Body of pancreas (tissue), 4 donors: Measurements from ENCODE around the gene GREB1. TPM values are rescaled to one million over a fixed set of nuclear protein-coding genes. Genes with fewer than 3 reads are reported as not detected.

ENCODE experiments used
- ATAC-seq: fragments of 150-250 bp; one replicate; pipeline ENCODE4 v1.9.1; 2016
- DNase-seq, 4 donors: peaks; one replicate each; pipeline ENCODE4 v3.0.0-alpha.2; 2019
- H3K27ac ChIP-seq, 4 donors: fragments of 200-600 bp; sonication (generic); 1 replicate in 3 of 4; 2 replicates in 1 of 4; pipeline versions ENCODE4 v1.5.1 to v1.6.1; 2016 to 2019; ENCODE audit warnings: mild to moderate bottlenecking in 1 of 4, mixed read lengths in 1 of 4, moderate library complexity in 1 of 4
- H3K27me3 ChIP-seq, 2 donors: fragments of 200-600 bp; sonication (generic); one replicate each; pipeline ENCODE4 v1.6.0; 2016; ENCODE audit warnings: mild to moderate bottlenecking in 1 of 2
- H3K36me3 ChIP-seq, 2 donors: fragments of 200-600 bp; sonication (generic); replicated peaks in 1 of 2; 2 replicates each; pipeline ENCODE4 v1.5.1; 2016; ENCODE audit warnings: low read depth in 2 of 2; ENCODE audit not compliant: insufficient read depth in 1 of 2
- H3K4me1 ChIP-seq: fragments of 200-600 bp; sonication (generic); one replicate; pipeline ENCODE4 v1.6.0; 2016
- H3K4me3 ChIP-seq, 2 donors: fragments of 200-600 bp; sonication (generic); 1 replicate in 1 of 2; 2 replicates in 1 of 2; pipeline ENCODE4 v1.5.1; 2016 to 2019
- H3K9me3 ChIP-seq, 3 donors: fragments of 200-600 bp; sonication (generic); 1 replicate in 2 of 3; 2 replicates in 1 of 3; pipeline ENCODE4 v1.5.1; 2016
- CTCF ChIP-seq, 7 experiments: fragments of 450-650 bp in 4 of 7; fragments of 200-600 bp in 3 of 7; sonication (generic) in 3 of 7; IDR thresholded peaks; one replicate each; pipeline ENCODE4 v1.5.1; 2016 to 2019; ENCODE audit warnings: antibody characterized with exemption in 7 of 7
- POLR2A ChIP-seq, 3 donors: fragments of 450-650 bp; IDR thresholded peaks; one replicate each; pipeline ENCODE4 v1.6.1; 2016; ENCODE audit warnings: antibody characterized with exemption in 3 of 3, mild to moderate bottlenecking in 2 of 3
- WGBS, 2 donors: methylation state at CpG; one replicate each; pipeline ENCODE4 v1.1.5; 2017; 5-methylcytosine and 5-hydroxymethylcytosine counted together
- intact Hi-C: fragments of 100-400 bp; cut with DNase I; formaldehyde crosslinking; loops from one replicate; pipeline ENCODE4 v1.15.1; 2023
- total RNA-seq, 2 donors: library from RNA; depleted of rRNA; stranded (reverse); fragments of >200 nt; gene quantifications; one replicate each; pipeline ENCODE4 v1.1.0, GENCODE V29; 2016

GREB1 gene
- total RNA-seq, 2 donors from 2014 or later = 10.4 to 19.8 TPM

- WGBS, 2 donors = 77 to 87% methylated on average over 11 of the region's 11 CpGs
- intact Hi-C loops = loop anchor here (10.0 kb wide), 1 partner anchor 48 kb away; no protein-coding TSS in a partner anchor
- Histone ChIP-seq H3K27ac (no peak overlapping the region), H3K4me3 (no peak overlapping the region), H3K27me3 (no peaks in the 10 kb centered on the region), H3K9me3 (no peaks in the 10 kb centered on the region), H3K4me1 (peaks cover 53% of the 10 kb centered on the region), H3K36me3 (no peaks in the 10 kb centered on the region)
- ATAC-seq (no peak), DNase-seq (no peak)
- no peak for TF ChIP-seq POLR2A (IDR thresholded peaks at IDR 0.05)
Observed at GRCh38 chr2:11542275-11542819, 8.5 kb downstream of the GREB1 start.

- 89 to 93% methylated on average over 10 to 11 of the region's 11 CpGs for WGBS, 2 donors
- no peaks in the 10 kb centered on the region for H3K36me3 ChIP-seq
- H3K9me3 ChIP-seq = no peaks in the 10 kb centered on the region
- no peaks in the 10 kb centered on the region for H3K27me3 ChIP-seq
- intact Hi-C loops = loop anchor here (10.0 kb wide), 1 partner anchor 49 kb away; no protein-coding TSS in a partner anchor
- peaks cover 47% of the 10 kb centered on the region for H3K4me1 ChIP-seq
- TF ChIP-seq POLR2A (IDR thresholded peaks at IDR 0.05) (no peak), CTCF (IDR thresholded peaks at IDR 0.05) (no peak)
- no peak for DNase-seq
- no peak for ATAC-seq
- H3K27ac ChIP-seq = no peak overlapping the region
- H3K4me3 ChIP-seq = no peak overlapping the region
Observed at GRCh38 chr2:11543337-11544216, 9.7 kb downstream of the GREB1 start.

- 79 to 83% methylated on average over 6 of the region's 6 CpGs for WGBS, 2 donors
- DNase-seq (no peak), ATAC-seq (no peak)
- no peak for TF ChIP-seq POLR2A (IDR thresholded peaks at IDR 0.05)
- TF ChIP-seq CTCF (IDR thresholded peaks at IDR 0.05) = no peak
- H3K4me1 ChIP-seq = peaks cover 24% of the 10 kb centered on the region
- H3K27ac ChIP-seq = no peak overlapping the region
- H3K27me3 ChIP-seq = no peaks in the 10 kb centered on the region
- H3K36me3 ChIP-seq = no peaks in the 10 kb centered on the region
- intact Hi-C loops = loop anchor here (10.0 kb wide), 1 partner anchor 51 kb away; no protein-coding TSS in a partner anchor
- H3K9me3 ChIP-seq = no peaks in the 10 kb centered on the region
- no peak overlapping the region for H3K4me3 ChIP-seq
Observed at GRCh38 chr2:11546072-11546471, 12.2 kb downstream of the GREB1 start.

- 87 to 92% methylated on average over 6 of the region's 6 CpGs for WGBS, 2 donors
- H3K4me1 ChIP-seq = peaks cover 7% of the 10 kb centered on the region
- intact Hi-C loops = loop anchor here (10.0 kb wide), 1 partner anchor 53 kb away; no protein-coding TSS in a partner anchor
- no peak for DNase-seq
- H3K36me3 ChIP-seq = no peaks in the 10 kb centered on the region
- H3K4me3 ChIP-seq = no peak overlapping the region
- no peak overlapping the region for H3K27ac ChIP-seq
- ATAC-seq = no peak
- H3K27me3 ChIP-seq = no peaks in the 10 kb centered on the region
- no peak for TF ChIP-seq POLR2A (IDR thresholded peaks at IDR 0.05)
- no peak for TF ChIP-seq CTCF (IDR thresholded peaks at IDR 0.05)
- no peaks in the 10 kb centered on the region for H3K9me3 ChIP-seq
Observed at GRCh38 chr2:11547912-11548497, 14.2 kb downstream of the GREB1 start.

GRCh38 chr2:11550302-11550701 lies 16.5 kb downstream of the GREB1 start:
- Histone ChIP-seq H3K27ac (no peak overlapping the region), H3K9me3 (no peaks in the 10 kb centered on the region), H3K4me3 (no peak overlapping the region), H3K36me3 (no peaks in the 10 kb centered on the region), H3K27me3 (no peaks in the 10 kb centered on the region), H3K4me1 (no peaks in the 10 kb centered on the region)
- DNase-seq (no peak), ATAC-seq (no peak)
- intact Hi-C loops = no loop called here
- TF ChIP-seq CTCF (IDR thresholded peaks at IDR 0.05) = no peak
- 87 to 95% methylated on average over 2 of the region's 2 CpGs for WGBS, 2 donors
